HG02759 (cell line): ENCODE data around the gene CRELD2.

Source experiments
- ATAC-seq: cut with Tn5 transposase; IDR thresholded peaks from one replicate; pipeline ENCODE4 v1.9.1; 2021; ENCODE audit warnings: mild to moderate bottlenecking, moderate library complexity; ENCODE audit not compliant: unreplicated experiment

Gene CRELD2

DNA sequence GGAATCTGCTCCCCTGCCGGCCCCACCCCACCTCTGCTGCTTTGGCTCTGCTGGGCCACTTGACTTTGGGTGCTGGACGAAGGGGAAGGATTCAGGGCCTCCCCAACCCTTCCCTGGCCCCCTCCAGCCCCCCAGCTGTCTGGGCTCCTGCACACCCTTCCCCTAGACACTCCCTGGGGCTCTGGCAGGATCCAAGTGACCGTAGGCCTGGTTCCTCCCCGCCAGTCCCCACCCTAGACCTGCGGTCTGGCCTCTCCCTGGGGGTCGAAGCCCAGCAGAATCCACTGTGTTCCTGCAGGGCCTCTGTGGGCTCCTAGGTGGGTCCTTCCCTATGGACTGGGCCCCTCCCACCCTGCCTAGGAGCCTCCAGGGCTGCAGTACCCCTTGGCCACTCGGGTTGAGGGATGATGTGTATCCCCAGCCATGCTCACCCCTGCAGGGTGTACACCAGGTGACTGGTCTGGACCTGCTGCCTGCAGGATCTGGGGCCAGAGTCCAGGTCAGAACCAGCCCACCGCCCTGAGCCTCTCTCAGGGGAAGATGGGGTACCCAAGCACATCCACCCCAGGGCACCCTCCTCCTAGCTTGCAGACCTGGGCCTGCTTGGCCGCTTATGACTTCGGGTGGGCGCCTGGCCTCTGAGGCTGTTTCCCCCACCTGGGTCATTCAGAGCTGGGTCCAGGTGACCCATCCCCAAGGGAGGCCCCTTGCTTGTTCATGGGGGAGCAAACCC is 47.8 kb downstream of the CRELD2 start:
- ATAC-seq: no peak

DNA sequence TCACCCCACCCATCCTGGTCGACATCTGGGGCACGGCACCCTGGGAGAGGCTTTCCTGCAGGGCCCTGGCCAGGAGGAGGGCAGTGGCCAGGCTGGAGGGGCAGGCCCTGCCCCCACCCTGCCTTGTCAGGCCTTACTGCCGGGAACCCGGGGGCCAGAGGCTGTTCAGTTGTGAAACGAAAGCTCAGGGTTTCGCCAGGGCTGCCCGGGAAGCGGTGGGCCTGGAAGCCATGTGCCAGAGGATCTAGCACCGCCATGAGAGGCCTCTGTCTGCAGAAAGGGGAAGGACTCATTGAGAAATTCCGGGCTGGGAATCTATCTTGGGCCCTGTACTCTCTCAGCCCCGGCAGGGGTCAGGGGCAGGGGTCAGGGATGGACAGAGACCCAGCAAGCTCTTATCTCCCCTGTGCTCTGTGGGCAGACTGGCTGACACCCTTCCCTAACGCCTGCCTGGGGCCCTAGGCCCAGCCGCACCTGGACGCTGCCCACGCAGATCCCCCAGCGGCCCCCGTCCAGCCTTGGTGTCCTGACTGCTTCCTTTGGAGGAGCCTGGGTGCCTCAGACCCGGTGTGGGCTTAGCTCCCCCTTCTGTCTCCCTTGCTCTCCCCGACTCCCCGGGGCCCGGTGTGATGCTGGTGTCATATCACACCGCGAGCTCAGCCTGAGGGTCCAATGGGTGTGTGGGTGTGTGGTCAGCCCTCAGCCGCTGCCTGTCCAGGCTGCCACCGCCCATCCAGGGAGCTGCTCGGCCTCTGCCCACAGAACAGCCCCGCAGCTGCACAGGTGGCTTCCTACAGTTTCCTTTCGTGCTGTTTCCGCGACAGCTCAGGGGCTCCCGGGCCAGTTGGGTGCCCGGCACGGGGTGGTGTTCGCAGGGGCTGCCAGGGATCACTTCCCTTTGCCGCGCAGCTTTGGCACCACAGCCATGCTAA is 48.6 kb downstream of the CRELD2 start:
- ATAC-seq: no peak

DNA sequence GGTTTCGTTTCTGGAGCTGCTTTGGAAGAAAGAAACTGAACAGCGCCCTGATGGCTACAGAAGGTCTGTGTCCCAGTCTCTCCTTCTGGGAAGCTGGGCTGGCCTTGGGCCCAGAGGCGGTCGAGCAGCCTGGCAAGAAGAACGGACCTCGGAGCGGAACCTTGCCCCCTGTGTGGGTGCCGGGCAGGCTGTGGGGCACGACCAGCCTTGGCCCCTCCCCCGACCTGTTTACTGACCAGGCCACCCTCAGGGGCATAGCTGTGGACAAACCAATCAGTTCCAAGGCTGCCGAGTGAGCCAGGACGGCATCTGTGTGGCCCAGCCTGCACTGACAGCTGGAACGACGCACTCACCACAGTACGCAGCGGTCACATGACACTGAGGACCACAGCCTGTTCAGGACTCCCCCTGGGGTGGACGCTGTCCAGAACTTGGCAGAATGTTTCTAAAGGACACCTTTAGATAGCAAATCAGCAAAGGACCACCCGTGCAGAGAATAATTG is 49.3 kb downstream of the CRELD2 start:
- ATAC-seq: no peak

GRCh38 chr22:49968313-49968830 is 49.9 kb downstream of the CRELD2 start:
- ATAC-seq: no peak

DNA sequence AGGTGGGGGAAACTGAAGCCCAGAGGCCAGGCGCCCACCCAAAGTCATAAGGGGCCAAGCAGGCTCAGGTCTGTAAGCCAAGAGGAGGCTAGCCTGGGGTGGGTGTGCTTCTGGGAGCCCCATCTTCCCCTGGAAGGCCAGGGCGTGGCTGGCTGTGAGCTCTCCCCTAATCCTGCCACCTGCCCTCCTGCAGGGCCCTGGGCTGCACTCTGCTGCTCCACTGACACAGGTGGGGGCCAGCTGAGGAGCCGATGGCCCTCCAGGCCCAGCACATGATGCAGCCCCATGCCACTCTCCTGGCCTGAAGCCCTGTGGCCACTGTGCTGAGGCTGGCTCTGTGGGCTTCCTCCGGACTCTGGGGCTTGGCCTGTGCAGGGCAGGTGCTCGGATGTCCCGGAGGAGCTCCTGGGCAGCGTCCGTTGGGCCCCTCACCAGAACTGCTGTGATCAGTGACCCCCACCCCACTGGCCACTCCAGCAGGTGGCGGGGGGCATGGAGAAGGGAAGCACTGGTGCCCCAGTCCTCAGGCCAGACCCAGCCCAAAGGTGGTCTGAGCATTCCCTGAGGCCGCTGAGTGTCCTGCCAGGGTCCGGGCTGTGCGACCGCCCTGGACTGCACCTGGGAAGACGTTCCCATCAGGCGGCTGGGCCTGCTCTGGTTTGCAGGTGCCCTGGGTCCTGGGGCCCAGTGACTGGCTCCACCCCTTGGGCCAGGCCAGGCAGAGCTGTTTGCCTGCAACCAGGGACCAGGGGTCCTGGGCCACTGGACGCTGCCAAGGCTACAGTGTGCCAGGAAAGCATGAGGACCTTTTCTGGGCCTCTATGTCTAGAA is 50.6 kb downstream of the CRELD2 start:
- no peak for ATAC-seq

DNA sequence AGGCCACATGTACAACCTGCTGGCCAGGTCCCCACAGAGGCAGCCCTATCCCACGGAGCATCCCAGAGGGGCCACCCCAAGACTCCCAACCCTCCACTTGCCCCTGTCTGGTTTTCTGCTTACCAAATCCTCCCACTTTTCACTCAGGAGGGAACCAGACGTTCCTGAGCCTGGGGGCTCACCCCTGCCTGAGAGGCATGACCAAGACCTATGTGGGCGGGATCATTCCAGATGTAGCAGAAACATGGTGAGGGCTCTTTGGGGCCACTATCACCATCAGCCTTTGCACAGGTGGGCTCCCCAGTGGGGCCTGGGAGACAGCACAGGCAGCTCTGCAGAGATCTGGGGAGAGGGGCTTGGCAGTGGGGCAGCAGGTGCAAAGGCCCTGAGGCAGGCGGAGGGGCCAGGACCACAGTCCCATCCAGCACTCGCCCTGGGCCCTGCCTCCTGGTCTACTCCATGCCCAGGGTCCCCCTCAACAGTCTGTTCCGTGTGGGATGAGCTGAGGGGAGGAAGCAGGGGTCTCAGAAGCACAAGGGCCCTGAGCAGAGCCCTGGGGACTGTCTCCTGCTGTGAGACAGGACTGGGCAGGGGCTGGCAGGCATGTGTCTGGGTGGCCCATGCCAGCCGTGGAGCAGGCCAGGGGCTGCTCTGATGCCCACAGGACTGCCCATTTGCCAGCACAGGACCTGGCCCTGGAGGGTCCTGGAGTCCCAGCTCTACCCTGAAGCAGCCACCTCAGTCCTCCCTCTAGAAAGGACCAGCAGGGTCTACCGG is 51.5 kb downstream of the CRELD2 start:
- ATAC-seq: no peak

GRCh38 chr22:49970528-49971231 is 52.2 kb downstream of the CRELD2 start:
- peak; percentile 77 for ATAC-seq

DNA sequence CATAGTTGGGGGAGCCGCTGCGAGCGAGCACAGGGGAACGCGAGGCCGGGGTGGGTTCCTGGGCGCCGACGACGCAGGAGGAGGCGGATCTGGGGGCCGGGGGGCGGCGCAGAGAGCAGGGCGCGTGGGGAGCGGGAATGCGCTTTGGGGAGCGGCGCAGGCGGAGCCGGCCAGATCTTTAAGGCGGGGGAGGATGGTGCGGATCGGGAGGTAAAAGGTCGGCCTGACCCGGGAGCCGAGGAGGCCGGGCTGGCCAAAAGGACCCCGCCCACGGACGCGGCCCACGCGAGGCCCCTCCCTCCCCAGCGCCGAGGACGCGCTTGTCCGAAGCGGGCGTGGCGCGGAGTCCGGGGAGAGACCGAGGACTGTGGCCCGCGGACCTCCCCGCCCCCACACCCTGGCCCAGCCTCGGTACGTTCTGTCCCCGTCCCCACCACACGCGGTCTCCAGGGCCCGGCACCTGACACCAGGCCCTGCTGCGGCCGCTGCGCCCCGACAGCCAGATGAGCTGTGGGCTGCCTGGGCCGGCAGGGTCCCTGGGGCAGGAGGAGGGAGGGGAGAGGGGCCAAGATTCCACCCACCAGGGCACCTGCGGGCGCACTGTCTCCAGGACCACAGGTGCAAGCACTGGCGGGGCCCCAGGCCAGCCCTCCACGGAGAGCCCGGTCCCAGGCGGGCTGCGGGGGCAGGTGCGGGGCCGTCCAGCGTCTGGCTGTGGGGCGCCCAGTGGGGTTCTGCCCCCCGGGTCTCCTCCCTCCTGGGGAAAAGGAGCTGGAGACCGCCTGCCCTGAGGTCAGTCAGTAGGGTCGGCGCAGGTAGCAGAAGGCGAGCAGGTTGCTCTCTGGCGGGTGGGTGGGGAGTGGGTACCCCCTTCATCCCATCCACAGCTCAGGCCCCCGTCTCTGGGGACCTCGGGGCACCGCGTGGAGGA is 53.1 kb downstream of the CRELD2 start:
- peak; percentile 34 for ATAC-seq

GRCh38 chr22:49972163-49973017 is 54.0 kb downstream of the CRELD2 start:
- ATAC-seq: no peak

DNA sequence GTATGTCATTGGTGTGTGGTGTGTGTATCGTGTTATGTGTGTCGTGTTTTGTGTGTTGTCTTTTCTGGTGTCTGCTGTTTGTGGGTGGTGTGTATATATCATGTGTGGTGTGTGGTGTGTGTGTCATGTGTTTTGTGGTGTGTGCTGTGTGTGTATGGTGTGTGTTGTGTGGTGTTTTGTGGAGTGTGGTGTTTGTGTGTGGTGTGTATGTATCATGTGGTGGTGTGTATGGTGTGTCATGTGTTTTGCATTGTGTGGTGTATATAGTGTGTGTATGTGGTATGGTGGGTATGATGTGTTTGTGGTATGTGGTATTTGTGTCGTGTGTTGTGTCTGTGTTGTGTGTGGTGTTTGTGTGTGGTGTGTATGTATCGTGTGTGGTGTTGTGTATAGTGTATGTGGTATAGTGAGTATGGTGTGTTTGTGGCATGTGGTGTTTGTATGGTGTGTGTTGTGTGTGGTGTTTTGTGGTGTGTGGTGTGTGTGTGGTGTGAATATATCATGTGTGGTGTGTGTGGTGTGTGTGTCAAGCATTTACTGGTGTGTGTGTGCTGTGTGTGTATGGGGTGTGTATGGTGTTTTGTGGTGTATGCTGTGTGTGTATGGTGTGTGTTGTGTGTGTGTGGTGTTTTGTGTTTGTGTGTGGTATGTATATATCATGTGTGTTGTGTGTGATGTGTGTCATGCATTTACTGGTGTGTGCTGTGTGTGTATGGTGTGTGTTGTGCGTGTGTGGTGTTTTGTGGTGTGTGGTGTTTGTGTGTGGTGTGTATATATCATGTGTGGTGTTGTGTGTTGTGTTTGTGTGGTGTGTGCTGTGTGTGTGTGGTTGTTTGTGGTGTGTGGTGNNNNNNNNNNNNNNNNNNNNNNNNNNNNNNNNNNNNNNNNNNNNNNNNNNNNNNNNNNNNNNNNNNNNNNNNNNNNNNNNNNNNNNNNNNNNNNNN is 54.9 kb downstream of the CRELD2 start:
- no peak for ATAC-seq

GRCh38 chr22:49975543-49976389 is 57.3 kb downstream of the CRELD2 start:
- ATAC-seq: no peak

DNA sequence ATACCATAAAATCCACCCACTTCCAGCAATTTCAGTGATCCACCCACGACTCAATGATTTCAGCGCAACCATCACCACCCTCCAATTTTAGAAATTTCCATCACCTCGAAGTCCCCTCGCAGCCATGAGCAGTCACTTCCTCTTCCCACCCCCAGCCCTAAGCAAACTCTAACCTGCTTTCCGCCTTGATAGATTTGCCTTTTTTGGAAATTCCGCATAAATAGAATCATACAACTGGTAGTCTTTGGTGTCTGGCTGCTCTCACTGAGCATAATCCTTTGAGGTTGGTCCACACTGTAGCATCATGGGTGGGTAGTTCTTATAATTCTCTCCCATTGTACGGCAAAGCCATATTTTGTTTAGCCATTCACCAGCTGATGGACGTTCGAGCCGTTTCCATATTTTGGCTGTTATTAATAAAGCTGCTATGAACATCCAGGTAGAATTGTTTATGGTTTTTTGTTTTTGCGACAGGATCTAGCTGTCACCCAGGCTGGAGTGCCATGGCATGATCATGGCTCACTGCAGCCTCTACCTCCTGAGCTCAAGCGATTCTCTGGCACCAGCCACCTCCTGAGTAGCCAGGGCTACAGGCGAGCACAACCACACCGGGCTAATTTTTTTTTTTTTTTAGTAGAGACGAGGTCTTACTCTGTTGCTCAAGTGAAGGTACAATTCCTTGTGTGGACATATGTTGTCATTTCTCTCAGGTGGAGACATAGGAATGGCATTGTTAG is 58.2 kb downstream of the CRELD2 start:
- no peak for ATAC-seq
